Fibroblast of lung (primary cell): ENCODE results near the gene CUTA. TPM values are rescaled to one million over a fixed set of nuclear protein-coding genes. Genes with fewer than 3 reads are reported as not detected.

Source experiments
- DNase-seq, 2 donors: peaks; one replicate each; pipeline versions ENCODE4 v3.0.0 to v3.0.0-alpha.2; 2010; ENCODE audit warnings: low read depth in 2 of 2
- H2AFZ ChIP-seq: 2 replicates; pipeline ENCODE4 v1.5.1; 2012; ENCODE audit warnings: low read length, control low read depth, inconsistent platforms
- H3K27ac ChIP-seq: 2 replicates; pipeline ENCODE4 v1.5.1; 2011; ENCODE audit warnings: low read length, control low read depth; ENCODE audit not compliant: insufficient read depth
- H3K27me3 ChIP-seq: 2 replicates; pipeline ENCODE4 v1.5.1; 2011; ENCODE audit warnings: mild to moderate bottlenecking, low read length; ENCODE audit not compliant: control insufficient read depth, insufficient read depth
- H3K36me3 ChIP-seq: 2 replicates; pipeline ENCODE4 v1.5.1; 2011; ENCODE audit warnings: low read length; ENCODE audit not compliant: control insufficient read depth, insufficient read depth
- H3K4me1 ChIP-seq: 2 replicates; pipeline ENCODE4 v1.5.1; 2011; ENCODE audit warnings: low read length; ENCODE audit not compliant: control insufficient read depth, insufficient read depth; ENCODE audit errors: extremely low read depth
- H3K4me2 ChIP-seq: 2 replicates; pipeline ENCODE4 v1.5.1; 2011; ENCODE audit warnings: low read length, control low read depth; ENCODE audit not compliant: insufficient read depth; ENCODE audit errors: extremely low read depth
- H3K4me3 ChIP-seq, 4 experiments: fragments of 200-600 bp in 1 of 4; sonication (generic) in 1 of 4; replicated peaks in 1 of 4; 2 replicates each; pipeline ENCODE4 v1.5.1; 2011 to 2016; ENCODE audit warnings: low read length in 4 of 4, low read depth in 3 of 4, mild to moderate bottlenecking in 3 of 4, control low read depth in 2 of 4, inconsistent platforms in 1 of 4, mixed read lengths in 1 of 4; ENCODE audit not compliant: insufficient read depth in 1 of 4; ENCODE audit errors: control extremely low read depth in 1 of 4
- H3K79me2 ChIP-seq: 2 replicates; pipeline ENCODE4 v1.5.1; 2012; ENCODE audit warnings: mild to moderate bottlenecking, low read length, inconsistent platforms; ENCODE audit not compliant: control insufficient read depth, insufficient read depth
- H3K9ac ChIP-seq: 2 replicates; pipeline ENCODE4 v1.5.1; 2011; ENCODE audit warnings: mild to moderate bottlenecking, low read length, control low read depth; ENCODE audit not compliant: insufficient read depth
- H3K9me3 ChIP-seq: 2 replicates; pipeline ENCODE4 v1.5.1; 2012; ENCODE audit warnings: low read depth, low read length; ENCODE audit not compliant: control insufficient read depth, insufficient read depth
- H4K20me1 ChIP-seq: 2 replicates; pipeline ENCODE4 v1.5.1; 2011; ENCODE audit warnings: low read length; ENCODE audit not compliant: control insufficient read depth, insufficient read depth; ENCODE audit errors: extremely low read depth
- EZH2 ChIP-seq: IDR thresholded peaks from 2 replicates; pipeline ENCODE4 v1.5.1; 2012; ENCODE audit warnings: low read length, control low read depth, mild to moderate bottlenecking; ENCODE audit errors: missing control alignments
- polyA plus RNA-seq, 2 donors: library from polyadenylated mRNA; depleted of rRNA in 1 of 2; stranded (reverse) in 1 of 2; unstranded in 1 of 2; fragments of >200 nt; gene quantifications; 2 replicates each; pipeline ENCODE4 v1.2.1, GENCODE V29; 2011 to 2012; ENCODE audit warnings: missing spikeins in 1 of 2
- total RNA-seq: library from RNA; depleted of rRNA; stranded (reverse); fragments of >200 nt; gene quantifications from 2 replicates; pipeline ENCODE4 v1.2.1, GENCODE V29; 2014
- TF ChIP-seq, protein P1 (sequence below), 2 donors: IDR thresholded peaks in 1 of 2; conservative IDR thresholded peaks in 1 of 2; 1 replicate in 1 of 2; 2 replicates in 1 of 2; pipeline ENCODE4 v1.5.1; 2011 to 2012; ENCODE audit warnings: low read length in 2 of 2, control low read depth in 1 of 2, inconsistent platforms in 1 of 2, low read depth in 1 of 2, mild to moderate bottlenecking in 1 of 2

CUTA gene
- total and polyA plus RNA-seq, 2 donors (not counting 1 experiment from before 2014, with no cell fraction given) = 127 to 264 TPM

DNA sequence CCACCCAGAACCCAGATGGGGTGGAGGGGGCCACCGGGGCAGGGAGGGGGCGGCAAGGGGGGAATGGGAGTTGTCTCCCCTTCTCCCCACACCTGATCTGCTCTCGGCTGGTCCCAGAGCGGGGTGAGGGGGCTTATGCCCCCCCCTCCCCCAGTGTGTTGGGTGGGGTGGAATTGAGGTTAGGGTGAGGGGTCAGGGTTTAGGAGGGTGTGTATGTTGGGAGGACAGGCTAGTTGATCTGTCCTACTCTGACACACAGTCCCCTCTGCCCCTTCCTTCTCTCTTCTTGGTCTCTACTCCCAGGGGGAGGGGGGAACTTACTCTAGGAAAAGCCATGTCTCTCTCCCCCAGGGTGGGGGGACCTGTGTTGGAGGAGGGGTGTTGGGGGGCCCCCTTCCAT, 34.6 kb upstream of the CUTA start:
- no peak for DNase-seq
- Histone ChIP-seq H3K27ac (no peak overlapping the region), H3K79me2 (peaks cover 9% of the 10 kb centered on the region), H3K9ac (no peak overlapping the region), H4K20me1 (no peaks in the 10 kb centered on the region), H3K36me3 (peaks cover 15% of the 10 kb centered on the region), H3K9me3 (no peaks in the 10 kb centered on the region), H3K27me3 (no peaks in the 10 kb centered on the region), H3K4me2 (no peak overlapping the region), H3K4me1 (peaks cover 2% of the 10 kb centered on the region), H2AFZ (no peak overlapping the region), H3K4me3 (no peak overlapping the region)
- TF ChIP-seq, protein P1, sequence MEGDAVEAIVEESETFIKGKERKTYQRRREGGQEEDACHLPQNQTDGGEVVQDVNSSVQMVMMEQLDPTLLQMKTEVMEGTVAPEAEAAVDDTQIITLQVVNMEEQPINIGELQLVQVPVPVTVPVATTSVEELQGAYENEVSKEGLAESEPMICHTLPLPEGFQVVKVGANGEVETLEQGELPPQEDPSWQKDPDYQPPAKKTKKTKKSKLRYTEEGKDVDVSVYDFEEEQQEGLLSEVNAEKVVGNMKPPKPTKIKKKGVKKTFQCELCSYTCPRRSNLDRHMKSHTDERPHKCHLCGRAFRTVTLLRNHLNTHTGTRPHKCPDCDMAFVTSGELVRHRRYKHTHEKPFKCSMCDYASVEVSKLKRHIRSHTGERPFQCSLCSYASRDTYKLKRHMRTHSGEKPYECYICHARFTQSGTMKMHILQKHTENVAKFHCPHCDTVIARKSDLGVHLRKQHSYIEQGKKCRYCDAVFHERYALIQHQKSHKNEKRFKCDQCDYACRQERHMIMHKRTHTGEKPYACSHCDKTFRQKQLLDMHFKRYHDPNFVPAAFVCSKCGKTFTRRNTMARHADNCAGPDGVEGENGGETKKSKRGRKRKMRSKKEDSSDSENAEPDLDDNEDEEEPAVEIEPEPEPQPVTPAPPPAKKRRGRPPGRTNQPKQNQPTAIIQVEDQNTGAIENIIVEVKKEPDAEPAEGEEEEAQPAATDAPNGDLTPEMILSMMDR (conservative IDR thresholded peaks at IDR 0.05 in 1 of 2, IDR thresholded peaks at IDR 0.05 in 1 of 2; ENCODE audit: low read depth in 1 of 2, low read length in 2 of 2) = no peak
- TF ChIP-seq EZH2 = no peak

DNA sequence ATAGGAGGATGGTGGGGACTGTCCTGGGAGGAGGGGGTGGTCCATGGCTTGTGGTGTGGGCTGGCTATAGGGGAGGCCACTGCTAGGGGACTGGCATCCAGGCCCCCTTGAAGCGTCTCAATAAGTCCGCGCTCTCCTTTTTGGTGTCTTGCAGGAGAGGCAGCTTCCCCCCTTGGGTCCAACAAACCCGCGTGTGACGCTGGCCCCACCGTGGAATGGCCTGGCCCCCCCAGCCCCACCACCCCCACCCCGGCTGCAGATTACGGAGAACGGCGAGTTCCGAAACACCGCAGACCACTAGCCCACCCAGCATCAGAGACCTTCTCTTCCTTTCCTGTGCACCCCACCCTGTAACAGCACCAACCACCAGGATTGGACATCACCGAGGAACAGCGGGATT, 33.7 kb upstream of the CUTA start:
- Histone ChIP-seq H3K4me1 (peaks cover 2% of the 10 kb centered on the region), H3K79me2 (peaks cover 9% of the 10 kb centered on the region), H3K36me3 (peaks cover 15% of the 10 kb centered on the region), H4K20me1 (no peaks in the 10 kb centered on the region), H2AFZ (no peak overlapping the region), H3K4me3 (no peak overlapping the region), H3K4me2 (no peak overlapping the region), H3K9ac (no peak overlapping the region), H3K27me3 (no peaks in the 10 kb centered on the region), H3K9me3 (no peaks in the 10 kb centered on the region), H3K27ac (no peak overlapping the region)
- TF ChIP-seq, protein P1 (conservative IDR thresholded peaks at IDR 0.05 in 1 of 2, IDR thresholded peaks at IDR 0.05 in 1 of 2; ENCODE audit: low read depth in 1 of 2, low read length in 2 of 2) = no peak
- no peak for DNase-seq

DNA sequence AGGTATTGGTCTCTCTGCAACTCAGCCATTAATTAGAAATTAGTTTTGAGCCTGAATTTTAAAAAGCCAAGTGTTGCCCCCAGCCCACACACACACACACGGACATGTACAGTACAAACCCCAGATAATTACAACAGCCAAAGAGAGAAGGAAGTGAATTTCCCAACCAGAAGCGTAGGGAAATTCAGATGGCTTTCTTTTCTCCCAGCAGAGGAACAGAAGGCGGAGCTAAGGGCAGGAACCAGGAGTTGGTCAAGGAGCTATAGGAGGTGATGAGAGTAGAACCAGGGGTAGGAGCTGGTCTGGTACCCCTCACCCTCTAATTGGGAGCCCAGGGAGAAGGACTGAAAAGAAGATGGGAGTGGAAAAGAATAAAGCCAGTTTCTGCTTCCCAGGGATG, 32.5 kb upstream of the CUTA start:
- peaks cover 9% of the 10 kb centered on the region for H3K36me3 ChIP-seq
- no peaks in the 10 kb centered on the region for H4K20me1 ChIP-seq
- peaks cover 2% of the 10 kb centered on the region for H3K4me1 ChIP-seq
- no peak overlapping the region for H3K4me3 ChIP-seq
- H3K27me3 ChIP-seq = no peaks in the 10 kb centered on the region
- no peak overlapping the region for H3K9ac ChIP-seq
- no peak overlapping the region for H3K4me2 ChIP-seq
- peaks cover 7% of the 10 kb centered on the region for H3K79me2 ChIP-seq
- no peak overlapping the region for H2AFZ ChIP-seq
- H3K27ac ChIP-seq = no peak overlapping the region
- TF ChIP-seq EZH2 = no peak
- TF ChIP-seq, protein P1 (conservative IDR thresholded peaks at IDR 0.05 in 1 of 2, IDR thresholded peaks at IDR 0.05 in 1 of 2; ENCODE audit: low read depth in 1 of 2, low read length in 2 of 2) = no peak
- H3K9me3 ChIP-seq = no peaks in the 10 kb centered on the region
- no peak for DNase-seq
